IPS DF 4.7 (cell line): ENCODE results near the gene CHDH.

Experiments
- DNase-seq: peaks from one replicate; pipeline ENCODE4 v3.0.0-alpha.2; 2013; ENCODE audit warnings: low spot score; ENCODE audit errors: extremely low read depth

Gene CHDH

DNA sequence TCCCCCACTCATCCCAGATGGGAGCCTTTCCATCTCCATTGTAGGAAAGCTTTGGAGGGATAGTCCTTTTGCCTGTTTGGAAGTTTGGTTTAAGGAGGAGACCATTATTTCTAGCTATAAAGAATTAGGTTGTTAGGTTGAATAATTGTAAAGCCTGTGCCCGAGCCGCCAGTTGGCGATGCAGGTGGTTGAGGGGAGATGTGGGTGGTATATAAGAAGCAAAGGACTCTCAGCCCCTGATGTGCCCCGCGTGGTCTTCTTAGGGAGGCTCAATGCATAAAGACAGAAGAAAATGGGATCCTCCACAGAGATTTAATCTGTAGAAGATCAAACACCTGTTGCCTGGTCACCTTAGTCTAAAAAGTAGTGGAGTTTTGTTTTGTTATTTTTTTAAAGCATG lies 55.7 kb downstream of the CHDH start:
- DNase-seq, result no peak

GRCh38 chr3:53789459-53789858 lies 56.8 kb downstream of the CHDH start:
- no peak for DNase-seq

DNA sequence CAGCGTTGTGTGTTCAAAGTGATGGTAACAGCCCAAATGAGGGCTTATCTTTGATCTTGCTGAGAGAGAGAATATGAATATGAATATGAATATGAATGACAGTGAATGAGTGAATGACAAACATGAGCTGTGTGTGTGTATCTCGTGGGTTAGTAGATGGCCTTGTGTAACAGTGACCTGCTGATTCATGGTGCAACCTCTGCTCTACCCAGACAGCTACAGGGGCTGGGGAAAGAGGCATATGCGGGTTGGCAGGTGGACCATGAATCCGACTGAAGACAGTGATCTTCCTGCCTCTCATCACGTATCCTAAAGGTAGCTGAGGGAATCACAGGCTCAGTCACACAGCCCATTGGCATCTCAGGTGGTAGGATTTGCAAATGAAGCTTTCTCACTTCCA lies 58.2 kb downstream of the CHDH start:
- DNase-seq, result no peak

DNA sequence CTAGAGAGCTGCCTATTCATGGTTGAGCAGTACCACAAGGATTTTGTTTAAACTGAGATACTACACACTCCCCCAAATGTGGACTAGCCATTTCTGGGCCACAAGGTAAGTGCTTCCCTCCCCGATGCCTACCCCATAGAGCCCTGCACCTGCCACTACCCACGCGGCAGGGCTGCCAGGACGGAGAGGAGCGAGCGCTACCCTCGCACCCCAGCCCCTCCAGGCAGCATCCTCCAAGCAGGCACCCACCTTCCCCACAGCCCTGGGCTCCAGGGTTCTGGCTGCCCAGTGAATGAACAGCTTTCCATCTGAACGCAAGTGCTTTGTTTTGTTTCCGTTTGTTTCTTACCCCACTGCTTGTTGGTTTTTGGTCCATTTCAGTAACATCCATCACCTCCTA lies 59.2 kb downstream of the CHDH start:
- DNase-seq, result no peak

- DNase-seq, result no peak
Observed at GRCh38 chr3:53780806-53781205, 65.4 kb downstream of the CHDH start.

DNA sequence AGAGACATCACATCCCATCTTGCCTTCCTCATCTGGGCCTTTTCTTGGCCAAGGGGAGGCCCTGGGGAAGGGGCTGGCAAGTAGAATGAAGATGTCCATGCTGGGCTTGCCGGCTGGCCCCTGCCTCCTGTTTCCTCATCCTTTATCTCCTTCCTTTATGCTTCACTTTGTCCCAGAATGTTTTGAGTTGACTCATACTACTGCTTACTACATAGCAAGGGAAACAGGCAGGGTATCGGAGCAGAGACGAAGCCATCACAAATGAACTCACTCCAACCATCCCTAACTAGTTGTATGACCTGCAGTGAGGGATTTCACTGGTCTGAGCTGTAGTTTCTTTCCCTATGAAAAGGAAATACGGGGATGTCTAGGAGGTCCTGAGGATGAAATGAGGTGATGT lies 66.0 kb downstream of the CHDH start:
- DNase-seq, result no peak

GRCh38 chr3:53778153-53778552 lies 68.1 kb downstream of the CHDH start:
- DNase-seq, result no peak

DNA sequence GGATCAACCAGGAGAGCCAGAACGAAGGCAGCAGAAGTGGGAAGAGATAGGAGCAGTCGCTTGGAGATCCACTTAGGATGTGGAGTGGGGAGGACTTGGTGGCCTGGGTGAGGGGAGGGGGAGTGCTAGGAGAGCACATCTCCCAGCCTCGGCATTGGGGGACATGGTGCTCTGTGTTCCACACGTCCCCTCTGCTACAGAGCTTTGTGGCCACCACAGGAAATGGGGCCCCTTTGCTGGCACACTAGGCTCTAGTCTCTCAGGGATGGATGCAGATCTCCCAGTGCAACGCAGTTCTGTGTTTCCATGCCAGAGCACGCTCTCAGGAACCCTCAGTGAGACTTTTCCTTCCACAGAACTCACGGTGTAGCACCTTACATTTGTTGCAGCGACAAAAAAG lies 68.8 kb downstream of the CHDH start:
- no peak for DNase-seq

- no peak for DNase-seq
Observed at GRCh38 chr3:53776494-53777101, 69.6 kb downstream of the CHDH start.

DNA sequence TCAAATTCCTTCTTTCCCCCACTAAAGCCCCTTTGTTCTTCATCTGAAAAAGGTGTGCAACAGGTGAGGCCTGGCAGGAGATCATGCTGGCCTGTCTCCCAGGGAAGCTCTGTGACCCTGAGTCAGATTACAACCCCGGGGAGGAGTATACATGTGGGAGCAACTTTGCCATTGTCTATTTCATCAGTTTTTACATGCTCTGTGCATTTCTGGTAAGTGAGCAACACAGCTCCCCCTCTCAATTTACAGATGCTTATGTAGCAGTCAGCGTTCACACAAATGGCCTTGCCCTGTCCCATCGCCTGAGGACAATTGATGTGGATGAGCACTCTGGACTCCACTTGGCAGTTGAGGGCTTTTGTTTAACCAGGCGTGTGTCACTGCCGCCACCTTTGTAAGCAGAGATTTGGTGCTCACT lies 70.4 kb downstream of the CHDH start:
- no peak for DNase-seq

DNA sequence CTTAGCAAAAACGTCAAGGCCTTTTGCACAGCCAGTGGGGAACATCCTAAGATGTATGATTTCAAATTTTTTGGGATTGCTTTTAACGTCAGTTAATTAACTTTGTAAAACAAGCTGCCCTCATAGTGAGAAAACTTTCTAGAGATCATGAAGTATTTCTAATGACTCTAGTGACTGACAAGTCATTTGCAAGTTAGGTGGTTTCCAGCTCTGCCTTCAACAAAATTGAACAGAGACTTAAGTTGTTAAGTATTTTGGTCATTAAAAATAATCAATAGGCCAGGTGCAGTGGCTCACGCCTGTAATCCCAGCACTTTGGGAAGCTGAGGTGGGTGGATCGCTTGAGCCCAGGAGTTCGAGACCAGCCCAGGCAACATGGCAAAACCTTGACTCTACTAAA lies 71.2 kb downstream of the CHDH start:
- no peak for DNase-seq

DNA sequence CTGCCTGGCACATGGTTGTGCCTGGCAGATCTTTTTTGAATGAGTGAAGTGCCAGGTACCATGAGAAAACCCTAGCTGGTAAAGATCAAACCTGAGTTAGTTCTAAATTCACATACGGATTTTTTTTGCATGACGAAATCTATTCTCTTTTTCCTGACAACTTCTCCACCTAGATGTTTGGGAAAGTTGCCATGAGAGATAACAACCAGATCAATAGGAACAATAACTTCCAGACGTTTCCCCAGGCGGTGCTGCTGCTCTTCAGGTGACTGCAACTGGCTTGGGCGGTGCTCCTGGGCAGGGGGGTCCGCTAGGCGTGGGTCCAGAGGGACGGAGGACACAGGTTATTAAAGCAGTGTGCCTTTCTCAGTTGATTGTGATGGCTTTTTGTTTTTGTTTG lies 71.8 kb downstream of the CHDH start:
- no peak for DNase-seq

DNA sequence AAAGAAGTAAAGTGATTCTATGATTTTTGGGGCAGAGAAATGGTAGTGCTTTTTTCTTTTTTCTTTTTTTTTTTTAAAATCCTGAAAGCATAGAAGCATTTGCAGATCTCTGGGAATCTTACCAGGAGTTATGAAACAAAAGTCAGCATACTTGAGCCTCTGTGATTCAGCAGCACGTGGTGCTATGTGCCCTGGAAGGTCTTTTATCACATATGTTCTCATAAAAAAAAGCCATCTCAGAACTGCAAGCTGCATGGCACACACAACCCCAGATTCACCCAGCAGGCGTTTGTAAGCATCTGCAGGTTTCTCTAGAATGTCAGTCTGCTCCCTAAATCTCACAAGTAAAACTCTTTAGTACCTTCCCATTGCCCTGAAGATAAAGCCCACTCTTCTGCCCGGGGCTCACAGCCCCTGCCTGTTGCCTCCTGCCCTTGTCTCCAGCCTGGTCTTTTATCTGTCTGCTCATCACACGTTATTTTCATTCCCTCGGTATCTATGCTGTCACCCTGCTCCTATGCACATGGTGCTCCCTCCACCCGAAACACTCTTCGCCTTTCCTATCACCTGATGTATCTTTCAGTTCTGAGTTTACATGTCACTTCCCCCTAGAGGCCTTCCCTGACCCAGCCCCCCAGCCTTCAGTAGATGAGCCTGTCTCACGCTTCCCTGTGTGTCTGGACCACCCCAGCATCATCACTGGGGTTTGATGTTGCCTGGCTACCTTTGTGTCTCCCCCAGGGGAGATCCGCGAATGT lies 72.4 kb downstream of the CHDH start:
- DNase-seq, result no peak

DNA sequence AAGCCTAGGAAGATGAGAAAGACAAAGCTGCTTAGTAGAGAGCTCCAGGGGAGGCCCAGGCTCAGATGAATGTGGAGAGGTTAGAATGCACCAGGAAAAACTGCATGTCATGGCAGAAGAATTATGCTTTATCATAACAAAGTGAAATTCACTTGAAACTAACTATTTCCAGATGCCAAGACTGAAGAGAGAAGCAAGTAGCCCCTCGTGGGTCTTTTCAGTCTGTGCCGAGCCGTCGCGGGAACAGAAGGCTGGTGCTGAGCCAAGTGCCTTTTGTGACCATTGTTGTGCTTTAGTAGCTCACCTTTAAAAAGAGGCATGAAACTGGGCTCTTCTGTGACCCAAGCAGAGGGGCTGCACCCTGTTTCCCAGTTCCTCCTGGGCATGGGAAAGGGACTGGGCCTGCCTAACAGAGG lies 73.2 kb downstream of the CHDH start:
- DNase-seq, result no peak

GRCh38 chr3:53772562-53772961 lies 73.7 kb downstream of the CHDH start:
- no peak for DNase-seq

- no peak for DNase-seq
Observed at GRCh38 chr3:53768478-53769459, 77.5 kb downstream of the CHDH start.

DNA sequence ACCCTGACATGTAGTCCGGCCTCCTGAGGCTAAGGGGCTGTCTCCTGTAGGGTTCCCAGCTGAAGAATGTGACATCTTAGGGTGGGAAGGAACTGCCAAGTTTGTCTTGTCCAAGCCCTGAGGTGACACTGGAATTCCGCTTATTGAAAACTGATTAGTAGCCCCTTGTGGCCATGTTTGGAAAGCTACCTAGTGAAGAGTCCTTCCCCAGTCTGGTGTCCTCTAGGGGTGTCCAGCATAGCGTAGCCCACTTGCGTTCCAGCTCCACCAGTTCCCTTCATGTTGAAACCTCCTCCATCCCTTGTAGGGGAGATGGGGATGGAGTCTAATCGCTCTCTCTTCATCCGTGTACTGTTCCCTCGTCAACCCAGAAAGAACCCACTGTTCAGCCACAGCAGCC lies 79.5 kb downstream of the CHDH start:
- DNase-seq, result no peak

DNA sequence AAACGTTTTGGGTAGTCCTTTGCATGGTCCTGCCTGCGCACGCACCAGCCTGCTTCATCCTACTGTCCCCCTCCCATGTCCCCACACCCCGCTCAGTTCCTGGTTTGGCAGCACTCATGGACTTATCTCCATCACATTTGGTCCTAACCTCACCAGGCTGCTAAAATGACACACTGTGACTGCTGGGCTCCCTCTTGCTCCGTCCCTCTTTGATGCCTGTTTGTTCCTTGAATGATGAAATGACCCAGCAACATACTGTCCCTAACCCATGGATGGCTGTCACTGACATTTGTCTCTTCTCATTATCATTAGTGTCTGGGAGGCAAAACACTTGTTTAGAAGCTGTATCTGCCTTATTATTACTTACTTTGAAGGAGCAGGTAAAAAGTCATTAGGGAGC lies 80.5 kb downstream of the CHDH start:
- DNase-seq, result no peak

DNA sequence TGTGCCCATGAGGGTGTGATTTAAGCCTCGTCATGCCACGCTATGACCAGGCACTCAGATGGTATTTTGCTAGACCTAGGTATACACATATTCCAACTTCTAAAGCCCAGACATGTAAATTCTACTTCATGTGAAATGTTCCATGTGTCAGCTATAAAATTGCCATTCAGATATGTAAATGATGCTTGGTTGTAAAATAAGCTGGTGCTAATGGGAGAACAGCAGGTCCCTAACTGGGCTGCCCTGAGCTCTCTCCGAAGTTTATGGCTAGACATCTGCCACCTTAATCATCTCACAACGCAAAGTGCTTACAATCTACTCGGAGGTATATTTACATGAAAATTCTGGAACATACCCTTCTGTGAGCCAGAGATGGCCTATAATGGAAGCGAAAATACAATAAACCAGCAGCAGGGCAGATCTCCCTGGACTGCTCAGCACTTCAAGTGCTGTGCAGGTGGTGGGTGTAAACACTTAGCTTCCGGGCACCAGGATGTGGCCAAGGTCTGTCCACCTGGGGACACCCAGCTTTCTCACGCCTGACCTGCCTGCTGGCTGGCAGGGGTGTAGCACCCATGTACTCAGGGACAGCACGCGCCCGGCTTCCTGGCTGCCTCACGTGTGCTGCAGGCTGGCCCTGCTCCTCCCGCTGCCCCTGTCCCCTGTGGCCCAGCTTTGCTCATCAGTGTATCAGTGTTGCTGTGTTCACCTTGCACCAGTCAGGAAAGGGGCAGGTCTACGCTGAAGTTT lies 82.0 kb downstream of the CHDH start:
- no peak for DNase-seq

DNA sequence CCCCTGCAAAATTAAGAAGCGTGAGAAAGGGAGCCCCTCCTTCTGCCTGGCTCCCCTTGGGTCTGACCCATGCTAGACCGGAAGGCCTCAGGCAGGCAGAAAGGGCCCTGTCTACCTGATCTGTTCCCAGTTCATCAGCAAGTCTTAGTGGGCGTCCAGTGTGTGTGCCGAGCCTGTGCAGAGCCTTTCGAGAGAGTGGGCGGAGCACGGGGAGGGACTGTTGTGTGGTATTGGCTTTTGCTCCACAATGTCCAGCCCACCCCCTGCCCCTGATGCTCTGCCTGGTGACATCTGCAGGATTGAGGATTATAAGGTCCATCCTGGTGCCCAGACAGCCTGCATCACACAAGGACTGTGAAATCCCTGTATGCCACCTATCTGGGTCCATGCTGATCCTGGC lies 82.9 kb downstream of the CHDH start:
- no peak for DNase-seq
